Measurements from ENCODE around the gene SLC31A2. TPM values are rescaled to one million over a fixed set of nuclear protein-coding genes. Genes with fewer than 3 reads are reported as not detected.
A peak's percentile ranks its signal among the peaks of the same experiment; 100 is the strongest.

Gene SLC31A2
- total RNA-seq, 4 donors from 2014 or later: 82.4 to 128 (median 99.2) TPM

- TF ChIP-seq POLR2A (IDR thresholded peaks at IDR 0.05): no peak
- TF ChIP-seq CTCF (IDR thresholded peaks at IDR 0.05): no peak
- peak in 1 of 2 donors; percentile 18 for DNase-seq (ENCODE audit: low spot score in 2 of 2)
- intact Hi-C loops (cut with DNase I; ENCODE audit: low total_unique reads): no loop called here
- WGBS, 2 donors: 91 to 94% methylated on average over 10 of the region's 10 CpGs
- H3K4me3 ChIP-seq (ENCODE audit: low read depth, poor library complexity, severe bottlenecking): no peak overlapping the region
Measured at GRCh38 chr9:113210815-113211214, 60.0 kb downstream of the SLC31A2 start.

Other genes with a start within 250 kb of the SLC31A2 start
- 1 to 10 TPM in 2 of 4 donors, under 1 TPM in 1, not detected in 1; 0.27 to 1.4 (median 1.0) TPM for gene ZNF883, start 138.8 kb upstream of the SLC31A2 start, total RNA-seq
- 1 to 10 TPM in 3 of 4 donors, under 1 TPM in 1; 0.56 to 2.1 (median 1.2) TPM for gene ZFP37, start 94.3 kb upstream of the SLC31A2 start, total RNA-seq
- 10 to 100 TPM; 27.7 to 33.3 (median 30.3) TPM for gene FKBP15, start 70.3 kb downstream of the SLC31A2 start, total RNA-seq
- 10 to 100 TPM; 22.9 to 45.0 (median 33.9) TPM for gene SLC31A1, start 70.5 kb downstream of the SLC31A2 start, total RNA-seq
- 10 to 100 TPM; 17.8 to 33.3 (median 20.1) TPM for gene CDC26, start 124.6 kb downstream of the SLC31A2 start, total RNA-seq
- gene PRPF4, start 124.7 kb downstream of the SLC31A2 start, total RNA-seq: 10 to 100 TPM; 15.6 to 20.2 (median 16.8) TPM
- 1 to 10 TPM in 2 of 4 donors, not detected in 2; 1.1 to 1.5 TPM for gene RNF183, start 152.4 kb downstream of the SLC31A2 start, total RNA-seq
- gene WDR31, start 189.3 kb downstream of the SLC31A2 start, total RNA-seq: 1 to 10 TPM; 1.3 to 2.3 (median 1.8) TPM
- gene BSPRY, start 198.5 kb downstream of the SLC31A2 start, total RNA-seq: 10 to 100 TPM; 36.9 to 56.9 (median 43.4) TPM
- gene HDHD3, start 226.0 kb downstream of the SLC31A2 start, total RNA-seq: 10 to 100 TPM; 44.7 to 50.3 (median 48.3) TPM

Data from lower leg skin (tissue), 4 donors.